NB4 (cell line): ENCODE data around the gene COPS6.

ENCODE experiments used
- DNase-seq: peaks from one replicate; pipeline ENCODE4 v3.0.0; 2010; ENCODE audit warnings: low read depth
- H3K4me3 ChIP-seq: one replicate; pipeline ENCODE4 v1.5.1; 2011; ENCODE audit warnings: mild to moderate bottlenecking, low read depth, low read length, moderate library complexity
- MYC ChIP-seq: IDR thresholded peaks from 2 replicates; pipeline ENCODE4 v1.6.1; 2011; ENCODE audit warnings: low read depth, low read length
- POLR2A ChIP-seq: IDR thresholded peaks from 2 replicates; pipeline ENCODE4 v1.6.1; 2011; ENCODE audit warnings: mild to moderate bottlenecking; ENCODE audit not compliant: insufficient read length; ENCODE audit errors: extremely low read depth
- TF ChIP-seq, protein P1 (sequence below): IDR thresholded peaks from 2 replicates; pipeline ENCODE4 v1.6.1; 2011; ENCODE audit warnings: low read depth, low read length
- TF ChIP-seq, protein P2 (sequence below): IDR thresholded peaks from one replicate; pipeline ENCODE4 v1.5.1; 2012; ENCODE audit warnings: low read depth, low read length

The COPS6 gene

DNA sequence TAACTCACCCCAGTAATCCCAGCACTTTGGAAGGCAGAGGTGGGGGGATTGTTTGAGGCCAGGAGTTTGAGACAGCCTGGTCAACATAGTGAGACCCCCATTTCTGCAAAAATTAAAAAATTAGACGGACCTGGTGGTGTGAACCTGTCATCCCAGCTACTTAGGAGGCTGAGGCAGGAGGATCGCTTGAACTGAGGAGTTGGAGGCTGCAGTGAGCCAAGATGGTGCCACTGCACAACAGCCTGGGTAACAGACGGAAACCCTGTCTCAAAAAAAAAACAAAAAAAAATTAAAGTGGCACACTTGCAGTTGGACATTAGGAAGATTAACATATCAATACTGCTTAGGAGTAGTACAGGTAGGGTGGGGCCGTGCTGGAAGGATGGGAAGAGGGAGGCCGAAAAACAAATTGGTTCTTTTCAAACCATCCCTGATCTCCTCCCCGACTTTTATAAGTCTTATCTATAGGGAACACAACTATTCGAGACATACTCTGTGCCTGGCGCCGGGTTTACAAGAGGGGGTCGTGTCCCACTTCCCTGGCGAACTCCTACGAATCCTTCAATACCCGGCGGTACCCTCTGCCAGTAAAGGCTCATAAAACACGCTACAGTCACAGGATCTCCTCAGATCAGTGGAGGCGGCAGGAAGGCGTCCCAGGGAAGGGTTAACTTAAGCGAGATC lies 29.8 kb downstream of the COPS6 start:
- H3K4me3 ChIP-seq = peak overlapping the region; percentile 99
- TF ChIP-seq, protein P1, sequence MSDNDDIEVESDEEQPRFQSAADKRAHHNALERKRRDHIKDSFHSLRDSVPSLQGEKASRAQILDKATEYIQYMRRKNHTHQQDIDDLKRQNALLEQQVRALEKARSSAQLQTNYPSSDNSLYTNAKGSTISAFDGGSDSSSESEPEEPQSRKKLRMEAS = no peak
- TF ChIP-seq POLR2A (no peak), MYC (no peak)
- TF ChIP-seq, protein P2, sequence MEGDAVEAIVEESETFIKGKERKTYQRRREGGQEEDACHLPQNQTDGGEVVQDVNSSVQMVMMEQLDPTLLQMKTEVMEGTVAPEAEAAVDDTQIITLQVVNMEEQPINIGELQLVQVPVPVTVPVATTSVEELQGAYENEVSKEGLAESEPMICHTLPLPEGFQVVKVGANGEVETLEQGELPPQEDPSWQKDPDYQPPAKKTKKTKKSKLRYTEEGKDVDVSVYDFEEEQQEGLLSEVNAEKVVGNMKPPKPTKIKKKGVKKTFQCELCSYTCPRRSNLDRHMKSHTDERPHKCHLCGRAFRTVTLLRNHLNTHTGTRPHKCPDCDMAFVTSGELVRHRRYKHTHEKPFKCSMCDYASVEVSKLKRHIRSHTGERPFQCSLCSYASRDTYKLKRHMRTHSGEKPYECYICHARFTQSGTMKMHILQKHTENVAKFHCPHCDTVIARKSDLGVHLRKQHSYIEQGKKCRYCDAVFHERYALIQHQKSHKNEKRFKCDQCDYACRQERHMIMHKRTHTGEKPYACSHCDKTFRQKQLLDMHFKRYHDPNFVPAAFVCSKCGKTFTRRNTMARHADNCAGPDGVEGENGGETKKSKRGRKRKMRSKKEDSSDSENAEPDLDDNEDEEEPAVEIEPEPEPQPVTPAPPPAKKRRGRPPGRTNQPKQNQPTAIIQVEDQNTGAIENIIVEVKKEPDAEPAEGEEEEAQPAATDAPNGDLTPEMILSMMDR = no peak
- DNase-seq = no peak

DNA sequence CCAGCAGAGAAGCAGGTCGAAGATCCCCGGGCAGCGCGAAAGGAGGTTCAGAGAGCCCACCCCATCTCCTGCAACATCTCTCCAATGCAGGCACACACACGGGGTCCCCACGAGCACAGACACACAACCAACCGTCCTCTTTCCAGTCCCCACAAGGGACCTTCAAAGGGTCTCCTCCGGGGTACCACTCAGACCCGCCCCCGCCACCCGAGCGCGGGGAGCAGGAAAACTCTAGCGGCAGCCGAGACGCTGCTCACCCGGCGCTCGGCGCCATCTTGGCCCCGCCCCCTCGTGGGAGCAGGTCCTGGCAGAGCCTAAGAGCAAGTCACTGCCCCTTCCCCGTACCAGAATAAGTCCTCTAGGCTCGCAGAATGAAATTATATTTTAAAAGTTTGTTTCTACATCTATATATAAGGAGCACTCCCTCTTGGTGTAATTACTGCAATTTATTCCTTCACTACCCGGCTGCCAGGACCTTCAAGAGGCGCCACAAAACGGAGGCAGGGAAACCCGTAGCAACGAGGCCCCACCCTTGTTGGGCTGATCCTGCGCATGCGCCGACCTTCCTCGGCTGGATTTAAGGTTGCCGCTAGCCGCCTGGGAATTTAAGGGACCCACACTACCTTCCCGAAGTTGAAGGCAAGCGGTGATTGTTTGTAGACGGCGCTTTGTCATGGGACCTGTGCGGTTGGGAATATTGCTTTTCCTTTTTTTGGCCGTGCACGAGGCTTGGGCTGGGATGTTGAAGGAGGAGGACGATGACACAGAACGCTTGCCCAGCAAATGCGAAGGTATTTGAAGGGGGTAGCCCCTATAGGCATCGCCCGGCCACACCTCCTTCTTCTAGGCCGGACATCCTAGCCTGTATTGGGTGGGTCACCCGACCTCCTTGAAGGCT lies 30.6 kb downstream of the COPS6 start, which contains the start of the genes CNPY4 and TAF6:
TSS of gene CNPY4 (plus strand) at position 563 of the 898 bp plus-strand sequence. CDS start at position 674, 111 bp downstream.
TSS of gene TAF6 (minus strand) at position 287 of the 898 bp plus-strand sequence. CDS start 5,149 bp downstream, outside the sequence.
- H3K4me3 ChIP-seq = peak within 1 kb of the TSS; percentile 99
- peak; percentile 45 for TF ChIP-seq MYC
- TF ChIP-seq, protein P2 = no peak
- peak; percentile 81 for TF ChIP-seq POLR2A
- TF ChIP-seq, protein P1 = peak; percentile 80
- DNase-seq = peak; percentile 98

DNA sequence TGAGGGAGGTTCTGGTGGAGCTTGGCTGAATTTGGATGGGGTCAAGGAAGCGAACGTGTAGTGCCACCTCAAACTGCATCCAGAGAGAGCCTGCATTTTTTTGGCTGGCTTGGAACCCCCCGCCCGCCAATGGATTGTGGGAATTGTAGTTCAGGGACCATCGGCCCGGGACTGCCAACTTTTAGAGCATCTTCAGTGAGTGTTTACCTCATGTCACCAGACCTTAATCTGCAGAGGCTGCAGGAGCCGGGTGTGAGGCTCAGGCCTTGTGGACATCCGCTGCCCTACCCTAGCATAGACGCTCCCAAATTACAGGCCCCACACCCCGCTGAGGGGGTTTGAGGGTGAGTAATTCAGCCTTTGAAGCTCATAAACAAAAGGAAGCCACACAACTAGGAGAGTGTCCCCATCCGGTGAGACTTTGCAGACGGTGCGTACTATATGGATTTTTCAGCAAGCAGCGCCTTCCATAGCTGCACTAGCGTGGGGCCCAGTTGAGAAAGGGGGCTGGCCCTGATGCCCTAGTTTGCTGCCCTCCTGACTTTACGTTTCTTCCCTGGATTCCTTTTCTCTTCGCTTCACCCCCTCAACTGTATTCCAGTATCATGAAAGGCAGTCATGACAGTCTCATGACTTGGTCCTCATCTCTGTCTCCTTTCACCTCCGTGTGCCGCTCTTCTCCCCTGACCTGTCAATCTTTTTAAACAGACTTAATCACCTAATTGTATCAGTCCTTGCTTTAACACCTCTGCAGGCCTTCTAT lies 31.4 kb downstream of the COPS6 start:
- DNase-seq = peak; percentile 75
- peak overlapping the region; percentile 99 for H3K4me3 ChIP-seq
- TF ChIP-seq, protein P1 = no peak
- TF ChIP-seq MYC = peak; percentile 35; the same call in 1 of the 2 replicates
- TF ChIP-seq, protein P2 = no peak

DNA sequence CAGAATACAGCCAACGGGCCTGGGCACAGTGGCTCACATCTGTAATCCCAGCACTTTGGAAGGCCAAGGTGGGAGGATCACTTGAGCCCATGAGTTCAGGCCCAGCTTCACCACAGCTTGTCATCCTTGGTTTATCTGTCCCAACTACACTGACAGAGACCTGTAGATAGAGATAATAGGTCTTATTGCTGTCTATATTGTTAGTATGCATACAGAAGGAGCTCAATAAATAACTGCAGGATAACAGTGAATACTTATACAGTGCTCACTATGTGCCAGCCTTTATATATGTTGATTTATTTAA lies 31.9 kb downstream of the COPS6 start:
- no peak for DNase-seq
- peak overlapping the region; percentile 99 for H3K4me3 ChIP-seq
- no peak for TF ChIP-seq MYC
- TF ChIP-seq POLR2A = no peak
- TF ChIP-seq, protein P2 = no peak
- TF ChIP-seq, protein P1 = no peak

DNA sequence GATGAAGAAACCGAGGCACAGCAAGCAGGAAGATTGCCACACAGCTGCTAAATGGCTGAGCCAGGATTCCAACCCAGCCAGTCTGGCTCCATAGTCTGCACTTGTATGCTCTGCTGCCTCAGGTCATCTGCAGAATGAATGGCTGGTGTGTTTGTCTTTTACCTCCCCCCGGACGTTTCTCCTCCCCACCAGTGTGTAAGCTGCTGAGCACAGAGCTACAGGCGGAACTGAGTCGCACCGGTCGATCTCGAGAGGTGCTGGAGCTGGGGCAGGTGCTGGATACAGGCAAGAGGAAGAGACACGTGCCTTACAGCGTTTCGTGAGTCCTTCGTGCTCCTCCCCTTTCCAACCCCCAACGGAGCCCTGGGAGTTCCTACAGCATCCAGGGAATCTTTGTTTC lies 33.3 kb downstream of the COPS6 start:
- H3K4me3 ChIP-seq = no peak overlapping the region
- TF ChIP-seq, protein P1 = no peak
- TF ChIP-seq MYC = no peak
- no peak for TF ChIP-seq POLR2A
- TF ChIP-seq, protein P2 = no peak
- DNase-seq = no peak
